Neural cell (in vitro differentiated cells): ENCODE data around the gene ASB6. TPM values are rescaled to one million over a fixed set of nuclear protein-coding genes. Genes with fewer than 3 reads are reported as not detected.

ENCODE experiments used
- H2AFZ ChIP-seq: fragments of 200-600, 300-800 bp; sonication (generic), shearing (Covaris generic); 2 replicates; pipeline ENCODE4 v1.6.0; 2014; ENCODE audit warnings: low read depth, mild to moderate bottlenecking, antibody characterized with exemption, low read length, moderate library complexity
- H3F3A ChIP-seq: fragments of 200-600 bp; shearing (Covaris generic); 2 replicates; pipeline ENCODE4 v1.6.1; 2016; ENCODE audit warnings: mild to moderate bottlenecking, moderate library complexity, mixed read lengths, antibody characterized with exemption, low read length; ENCODE audit not compliant: insufficient read depth, poor library complexity, severe bottlenecking
- H3K27ac ChIP-seq: fragments of 200-600, 300-800 bp; sonication (generic), shearing (Covaris generic); 2 replicates; pipeline ENCODE4 v1.5.1; 2014; ENCODE audit warnings: mild to moderate bottlenecking, low read length, moderate library complexity
- H3K27me3 ChIP-seq: fragments of 300-800, 200-600 bp; sonication (generic), shearing (Covaris generic); 2 replicates; pipeline ENCODE4 v1.6.0; 2014; ENCODE audit warnings: mild to moderate bottlenecking, low read depth, low read length, moderate library complexity; ENCODE audit not compliant: insufficient read depth
- H3K36me3 ChIP-seq: fragments of 300-800, 200-600 bp; sonication (generic), shearing (Covaris generic); 2 replicates; pipeline ENCODE4 v1.5.1; 2014; ENCODE audit warnings: mild to moderate bottlenecking, antibody characterized with exemption, low read length, moderate library complexity; ENCODE audit not compliant: insufficient read depth
- H3K4me2 ChIP-seq: fragments of 300-800, 200-600 bp; sonication (generic), shearing (Covaris generic); 2 replicates; pipeline ENCODE4 v1.6.0; 2014; ENCODE audit warnings: mild to moderate bottlenecking, low read length
- H3K4me3 ChIP-seq: fragments of 300-800, 200-600 bp; sonication (generic), shearing (Covaris generic); 2 replicates; pipeline ENCODE4 v1.5.1; 2014; ENCODE audit warnings: mild to moderate bottlenecking, low read length, moderate library complexity
- H3K79me2 ChIP-seq: fragments of 200-600 bp; shearing (Covaris generic); replicated peaks from 2 replicates; pipeline ENCODE4 v1.6.0; 2014; ENCODE audit warnings: mild to moderate bottlenecking, low read length, moderate library complexity; ENCODE audit not compliant: insufficient read depth
- H3K9ac ChIP-seq: fragments of 300-800, 200-600 bp; sonication (generic), shearing (Covaris generic); 2 replicates; pipeline ENCODE4 v1.6.1; 2016; ENCODE audit warnings: mild to moderate bottlenecking, low read length, mixed read lengths
- H3K9me2 ChIP-seq: fragments of 200-600 bp; shearing (Covaris generic); 2 replicates; pipeline ENCODE4 v1.6.1; 2016; ENCODE audit warnings: mild to moderate bottlenecking, low read length, mixed read lengths; ENCODE audit not compliant: insufficient read depth
- H3K9me3 ChIP-seq: fragments of 200-600, 300-800 bp; sonication (generic), shearing (Covaris generic); 2 replicates; pipeline ENCODE4 v1.6.1; 2016; ENCODE audit warnings: mild to moderate bottlenecking, mixed run types, low read length, moderate library complexity, mixed read lengths
- H4K20me1 ChIP-seq: fragments of 200-600 bp; shearing (Covaris generic); 2 replicates; pipeline ENCODE4 v1.6.1; 2016; ENCODE audit warnings: mild to moderate bottlenecking, mixed run types; ENCODE audit not compliant: insufficient read depth
- CTCF ChIP-seq: fragments of 450-650 bp; IDR thresholded peaks from 2 replicates; pipeline ENCODE4 v1.5.1; 2014; ENCODE audit warnings: antibody characterized with exemption, mild to moderate bottlenecking, moderate library complexity; ENCODE audit not compliant: poor library complexity, severe bottlenecking
- EP300 ChIP-seq: fragments of 450-650 bp; conservative IDR thresholded peaks from 2 replicates; pipeline ENCODE4 v1.6.1; 2014; ENCODE audit warnings: antibody characterized with exemption, mild to moderate bottlenecking, moderate library complexity; ENCODE audit not compliant: poor library complexity, severe bottlenecking
- EZH2 ChIP-seq: fragments of 200-600, 300-800 bp; shearing (Covaris generic), sonication (generic); IDR thresholded peaks from 2 replicates; pipeline ENCODE4 v1.6.1; 2014; ENCODE audit warnings: antibody characterized with exemption, low read length, borderline replicate concordance, mild to moderate bottlenecking; ENCODE audit not compliant: insufficient read depth, poor library complexity, severe bottlenecking
- MXI1 ChIP-seq: fragments of 450-650 bp; conservative IDR thresholded peaks from 2 replicates; pipeline ENCODE4 v1.6.1; 2014; ENCODE audit warnings: antibody characterized with exemption, mild to moderate bottlenecking; ENCODE audit not compliant: poor library complexity, severe bottlenecking
- POLR2AphosphoS5 ChIP-seq: IDR thresholded peaks from 2 replicates; pipeline ENCODE4 v1.6.1; 2012
- RAD21 ChIP-seq: fragments of 450-650 bp; conservative IDR thresholded peaks from 2 replicates; pipeline ENCODE4 v1.6.1; 2014; ENCODE audit warnings: antibody characterized with exemption, mild to moderate bottlenecking, moderate library complexity
- REST ChIP-seq: IDR thresholded peaks from 2 replicates; pipeline ENCODE4 v1.6.1; 2012; ENCODE audit warnings: borderline replicate concordance
- SMC3 ChIP-seq: fragments of 450-650 bp; conservative IDR thresholded peaks from 2 replicates; pipeline ENCODE4 v1.6.1; 2014; ENCODE audit warnings: antibody characterized with exemption, mild to moderate bottlenecking, moderate library complexity; ENCODE audit not compliant: poor library complexity
- TAF1 ChIP-seq: IDR thresholded peaks from 2 replicates; pipeline ENCODE4 v1.6.1; 2012; ENCODE audit warnings: low read depth
- polyA plus RNA-seq: library from polyadenylated mRNA; depleted of rRNA; stranded (reverse); fragments of >200 nt; gene quantifications from 2 replicates; pipeline ENCODE4 v1.2.3, GENCODE V29; 2014

Gene ASB6
- polyA plus RNA-seq, 1 donor from 2014 or later: 18.4 TPM

GRCh38 chr9:129596541-129597331, 45.2 kb downstream of the ASB6 start:
- H2AFZ ChIP-seq: no peak overlapping the region

More at GRCh38 chr9:129596541-129597331, 45.2 kb downstream of the ASB6 start:
- TF ChIP-seq CTCF (no peak), EZH2 (no peak), TAF1 (no peak), REST (no peak), POLR2AphosphoS5 (no peak), EP300 (no peak), RAD21 (no peak), MXI1 (no peak), SMC3 (no peak)
- no peaks in the 10 kb centered on the region for H3K79me2 ChIP-seq
- H3K4me3 ChIP-seq: peak overlapping the region; percentile 23
- no peaks in the 10 kb centered on the region for H3K9me3 ChIP-seq
- H3K27ac ChIP-seq: no peak overlapping the region
- H4K20me1 ChIP-seq: no peaks in the 10 kb centered on the region
- no peaks in the 10 kb centered on the region for H3K36me3 ChIP-seq
- H3K9ac ChIP-seq: no peak overlapping the region
- no peaks in the 10 kb centered on the region for H3F3A ChIP-seq
- peaks cover 22% of the 10 kb centered on the region for H3K27me3 ChIP-seq
- H3K4me2 ChIP-seq: no peak overlapping the region
- no peaks in the 10 kb centered on the region for H3K9me2 ChIP-seq
